H1 (cell line): ENCODE data around the gene CLPTM1L. TPM values are rescaled to one million over a fixed set of nuclear protein-coding genes. Genes with fewer than 3 reads are reported as not detected.
A peak's percentile ranks its signal among the peaks of the same experiment; 100 is the strongest.

ENCODE experiments used
- ASH2L ChIP-seq: fragments of 200-600, 300-600 bp; sonication (generic); IDR thresholded peaks from one replicate; pipeline ENCODE4 v1.7.1; 2017; ENCODE audit warnings: low read length
- EP300 ChIP-seq, 2 experiments: IDR thresholded peaks; 1 replicate in 1 of 2; 2 replicates in 1 of 2; pipeline ENCODE4 v1.6.1; 2011 to 2012; ENCODE audit warnings: low read depth in 2 of 2, low read length in 2 of 2, mild to moderate bottlenecking in 2 of 2, borderline replicate concordance in 1 of 2, inconsistent platforms in 1 of 2, moderate library complexity in 1 of 2
- GABPA ChIP-seq: IDR thresholded peaks from 2 replicates; pipeline ENCODE4 v1.6.1; 2011; ENCODE audit warnings: mild to moderate bottlenecking, low read length, moderate library complexity, borderline replicate concordance; ENCODE audit not compliant: insufficient read depth
- GTF2F1 ChIP-seq: IDR thresholded peaks from 2 replicates; pipeline ENCODE4 v1.6.1; 2012; ENCODE audit warnings: low read depth, low read length, improper control_type of control experiment, borderline replicate concordance
- JUN ChIP-seq: IDR thresholded peaks from 2 replicates; pipeline ENCODE4 v1.6.1; 2011; ENCODE audit warnings: low read depth, mild to moderate bottlenecking, improper control_type of control experiment, low read length
- JUND ChIP-seq: IDR thresholded peaks from 2 replicates; pipeline ENCODE4 v1.6.1; 2011; ENCODE audit warnings: mild to moderate bottlenecking, improper control_type of control experiment, low read length
- PHF8 ChIP-seq: fragments of 200-600 bp; sonication (generic); conservative IDR thresholded peaks from 2 replicates; pipeline ENCODE4 v1.7.1; 2012; ENCODE audit warnings: low read depth, mild to moderate bottlenecking, inconsistent platforms, low read length, moderate library complexity
- RAD21 ChIP-seq, 2 experiments: IDR thresholded peaks in 1 of 2; conservative IDR thresholded peaks in 1 of 2; 2 replicates each; pipeline ENCODE4 v1.6.1; 2011; ENCODE audit warnings: low read depth in 2 of 2, low read length in 2 of 2, improper control_type of control experiment in 1 of 2, inconsistent platforms in 1 of 2, mild to moderate bottlenecking in 1 of 2, moderate library complexity in 1 of 2
- RNF2 ChIP-seq: fragments of 200-900, 300-1000 bp; sonication (generic); IDR thresholded peaks from 2 replicates; pipeline ENCODE4 v1.7.1; 2016; ENCODE audit warnings: borderline replicate concordance, low read depth, mild to moderate bottlenecking, antibody characterized with exemption, low read length; ENCODE audit not compliant: poor library complexity, severe bottlenecking; ENCODE audit errors: missing control alignments
- SAP30 ChIP-seq: fragments of 300-600 bp; sonication (generic); IDR thresholded peaks from 2 replicates; pipeline ENCODE4 v1.7.1; 2012; ENCODE audit warnings: low read length, moderate library complexity, mild to moderate bottlenecking, inconsistent platforms; ENCODE audit not compliant: insufficient read depth, insufficient replicate concordance
- SIN3A ChIP-seq, 2 experiments: IDR thresholded peaks in 1 of 2; conservative IDR thresholded peaks in 1 of 2; 2 replicates each; pipeline ENCODE4 v1.6.1; 2011 to 2012; ENCODE audit warnings: low read length in 2 of 2, improper control_type of control experiment in 1 of 2, low read depth in 1 of 2, mild to moderate bottlenecking in 1 of 2
- SP2 ChIP-seq: IDR thresholded peaks from 2 replicates; pipeline ENCODE4 v1.6.1; 2012; ENCODE audit warnings: mild to moderate bottlenecking, low read length, inconsistent platforms
- SP4 ChIP-seq: IDR thresholded peaks from 2 replicates; pipeline ENCODE4 v1.6.1; 2012; ENCODE audit warnings: low read length, inconsistent platforms
- TEAD4 ChIP-seq: IDR thresholded peaks from 2 replicates; pipeline ENCODE4 v1.6.1; 2012; ENCODE audit warnings: low read depth, low read length, inconsistent platforms, mixed read lengths
- YY1 ChIP-seq: IDR thresholded peaks from 2 replicates; pipeline ENCODE4 v1.6.1; 2011; ENCODE audit warnings: low read depth, mild to moderate bottlenecking, low read length
- ZNF274 ChIP-seq: IDR thresholded peaks from 2 replicates; pipeline ENCODE4 v1.7.0; 2012; ENCODE audit warnings: low read length, borderline replicate concordance; ENCODE audit errors: extremely low read depth
- polyA plus RNA-seq, 7 experiments: library from polyadenylated mRNA; depleted of rRNA in 3 of 7; stranded (reverse) in 5 of 7; unstranded in 2 of 7; fragments of >200 nt in 5 of 7; fragments of 200-250 nt in 2 of 7; gene quantifications; 1 replicate in 5 of 7; 2 replicates in 1 of 7; 4 replicates in 1 of 7; pipeline versions ENCODE4 v1.2.1 to v1.2.3, GENCODE V29; 2011 to 2013; ENCODE audit warnings: missing spikeins in 2 of 7, mixed read lengths in 2 of 7
- total RNA-seq: library from RNA; stranded (reverse); fragmentation: NEBNext Ultra II Directional; extraction: Animal tissue kit (Norgen Biotek cat#: 25700); gene quantifications from 2 replicates; pipeline ENCODE4 v1.2.1, GENCODE V29; 2021
- TF ChIP-seq, protein P1 (sequence below): IDR thresholded peaks from 2 replicates; pipeline ENCODE4 v1.6.1; 2012; ENCODE audit warnings: inconsistent platforms

Gene CLPTM1L
- total and polyA plus RNA-seq, 2 of the 8 experiments (the other 6 are each of a cell fraction or from before 2014, with no cell fraction given): 102 to 119 TPM

DNA sequence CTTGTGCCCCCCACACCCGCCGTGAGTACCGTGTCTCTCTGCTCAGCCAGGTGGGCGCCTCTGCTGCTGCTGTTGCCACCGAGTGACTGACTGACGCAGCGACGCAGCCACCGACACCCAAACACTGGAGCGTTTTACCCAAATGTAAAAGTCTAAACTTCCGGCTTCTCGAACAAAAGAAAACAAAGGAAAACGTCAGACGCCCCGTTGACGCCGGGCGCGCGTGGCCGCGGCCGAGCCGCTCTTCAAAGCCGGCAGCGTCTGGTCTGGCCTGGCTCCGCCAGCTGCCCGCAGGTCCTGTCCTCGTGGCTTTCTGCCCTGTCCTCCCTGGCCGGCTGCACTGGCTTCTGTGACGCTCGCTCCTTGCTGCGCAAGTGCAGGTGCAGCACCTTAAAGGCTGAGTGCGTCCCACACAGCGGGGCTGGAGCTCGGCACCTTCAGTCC lies 41.4 kb upstream of the CLPTM1L start (continued):
- TF ChIP-seq YY1: no peak
- TF ChIP-seq RNF2: no peak
- no peak for TF ChIP-seq SAP30
- peak in 1 of 2 experiments; percentile 34; a peak in 1 of 4 replicates for TF ChIP-seq SIN3A (conservative IDR thresholded peaks at IDR 0.05 in 1 of 2, IDR thresholded peaks at IDR 0.05 in 1 of 2; ENCODE audit: low read depth in 1 of 2, low read length in 2 of 2)
- no peak for TF ChIP-seq JUND
- no peak for TF ChIP-seq TEAD4
- TF ChIP-seq JUN: no peak
- no peak for TF ChIP-seq GTF2F1
- TF ChIP-seq SP4: no peak
- TF ChIP-seq PHF8: no peak; the same call in 1 of the 2 replicates
- TF ChIP-seq ASH2L: no peak
- TF ChIP-seq, protein P1, sequence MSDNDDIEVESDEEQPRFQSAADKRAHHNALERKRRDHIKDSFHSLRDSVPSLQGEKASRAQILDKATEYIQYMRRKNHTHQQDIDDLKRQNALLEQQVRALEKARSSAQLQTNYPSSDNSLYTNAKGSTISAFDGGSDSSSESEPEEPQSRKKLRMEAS: peak; percentile 92
- no peak for TF ChIP-seq ZNF274
- no peak for TF ChIP-seq EP300 (IDR thresholded peaks at IDR 0.05; ENCODE audit: borderline replicate concordance in 1 of 2, low read depth in 2 of 2, low read length in 2 of 2)
- 0 out of 2 replicates have a peak, but pooled peaks have one; percentile 10 for TF ChIP-seq GABPA
- no peak for TF ChIP-seq RAD21 (IDR thresholded peaks at IDR 0.05 in 1 of 2, conservative IDR thresholded peaks at IDR 0.05 in 1 of 2; ENCODE audit: low read depth in 2 of 2, low read length in 2 of 2)
- TF ChIP-seq SP2: no peak
